Mesothelial cell of epicardium (in vitro differentiated cells): Measurements from ENCODE around the gene PLA2G4C. TPM values are rescaled to one million over a fixed set of nuclear protein-coding genes. Genes with fewer than 3 reads are reported as not detected.

Experiments
- DNase-seq, 2 experiments: peaks; one replicate each; pipeline ENCODE4 v3.0.0; 2021; ENCODE audit warnings: low spot score in 2 of 2; ENCODE audit not compliant: unreplicated experiment in 2 of 2
- H3K27ac Mint-ChIP-seq: 2 replicates; pipeline ENCODE4 v1.8.0; 2021; ENCODE audit warnings: mixed read lengths
- H3K27me3 Mint-ChIP-seq: 2 replicates; pipeline ENCODE4 v1.8.0; 2021; ENCODE audit warnings: low read depth, mixed read lengths
- H3K36me3 Mint-ChIP-seq: 2 replicates; pipeline ENCODE4 v1.8.0; 2021; ENCODE audit warnings: mixed read lengths
- H3K4me1 Mint-ChIP-seq: 2 replicates; pipeline ENCODE4 v1.8.0; 2021; ENCODE audit warnings: mixed read lengths
- H3K4me3 Mint-ChIP-seq: 2 replicates; pipeline ENCODE4 v1.8.0; 2021; ENCODE audit warnings: mild to moderate bottlenecking, moderate library complexity, mixed read lengths
- H3K9me3 Mint-ChIP-seq: 2 replicates; pipeline ENCODE4 v1.8.0; 2021; ENCODE audit warnings: mixed read lengths
- CTCF ChIP-seq: fragments of 200-600 bp; sonication (generic); IDR thresholded peaks from one replicate; pipeline ENCODE4 v1.5.0; 2021; ENCODE audit warnings: antibody characterized with exemption; ENCODE audit not compliant: unreplicated experiment
- total RNA-seq: library from RNA; stranded (reverse); gene quantifications from 3 replicates; pipeline ENCODE4 v1.2.1, GENCODE V29; 2021

The PLA2G4C gene
- 1.6 to 2.5 TPM (median 2.0 TPM) in 3 replicates for total RNA-seq

GRCh38 chr19:48110350-48110966 is at the start of gene PLA2G4C:
Gene PLA2G4C, minus strand, starts transcription at chr19:48110817. Its CDS starts 4,288 bp downstream, at chr19:48106529.
- H3K36me3 Mint-ChIP-seq: peaks cover 3% of the 10 kb centered on the region
- peak within 1 kb of the TSS; percentile 59 for H3K4me3 Mint-ChIP-seq
- TF ChIP-seq CTCF: no peak
- peaks cover 6% of the 10 kb centered on the region for H3K4me1 Mint-ChIP-seq
- H3K9me3 Mint-ChIP-seq: no peaks in the 10 kb centered on the region
- H3K27me3 Mint-ChIP-seq: no peaks in the 10 kb centered on the region
- peak; percentile 79 to 86 for DNase-seq
- H3K27ac Mint-ChIP-seq: peak within 1 kb of the TSS; percentile 91

GRCh38 chr19:48158210-48158790 is 47.7 kb upstream of the PLA2G4C start:
- TF ChIP-seq CTCF: no peak
- Mint-ChIP-seq H3K36me3 (peaks cover 25% of the 10 kb centered on the region), H3K4me1 (no peaks in the 10 kb centered on the region), H3K4me3 (no peak overlapping the region), H3K27ac (no peak overlapping the region), H3K27me3 (no peaks in the 10 kb centered on the region), H3K9me3 (no peaks in the 10 kb centered on the region)
- no peak for DNase-seq

- DNase-seq: no peak
- TF ChIP-seq CTCF: no peak
- Mint-ChIP-seq H3K27me3 (no peaks in the 10 kb centered on the region), H3K9me3 (no peaks in the 10 kb centered on the region), H3K4me3 (no peak overlapping the region), H3K4me1 (no peaks in the 10 kb centered on the region), H3K36me3 (peaks cover 12% of the 10 kb centered on the region), H3K27ac (no peak overlapping the region)
Measured at GRCh38 chr19:48154003-48154402, 43.4 kb upstream of the PLA2G4C start.

- Mint-ChIP-seq H3K27ac (peak overlapping the region; percentile 57), H3K4me3 (no peak overlapping the region), H3K27me3 (no peaks in the 10 kb centered on the region), H3K9me3 (no peaks in the 10 kb centered on the region), H3K36me3 (peaks cover 9% of the 10 kb centered on the region), H3K4me1 (no peaks in the 10 kb centered on the region)
- DNase-seq: peak; percentile 43 to 79
- TF ChIP-seq CTCF: peak; percentile 98
Measured at GRCh38 chr19:48152551-48152950, 41.9 kb upstream of the PLA2G4C start.

GRCh38 chr19:48149430-48149829 is 38.8 kb upstream of the PLA2G4C start:
- Mint-ChIP-seq H3K27me3 (no peaks in the 10 kb centered on the region), H3K27ac (no peak overlapping the region), H3K4me1 (no peaks in the 10 kb centered on the region), H3K9me3 (no peaks in the 10 kb centered on the region), H3K36me3 (peaks cover 16% of the 10 kb centered on the region), H3K4me3 (no peak overlapping the region)
- no peak for DNase-seq
- TF ChIP-seq CTCF: no peak
